NCI-H774 (cell line): ENCODE data around the gene ENTHD1.

Source experiments
- DNase-seq: peaks from one replicate; lab custom pipeline; 2025; lab: John Stamatoyannopoulos, UW

Gene ENTHD1, protein sequence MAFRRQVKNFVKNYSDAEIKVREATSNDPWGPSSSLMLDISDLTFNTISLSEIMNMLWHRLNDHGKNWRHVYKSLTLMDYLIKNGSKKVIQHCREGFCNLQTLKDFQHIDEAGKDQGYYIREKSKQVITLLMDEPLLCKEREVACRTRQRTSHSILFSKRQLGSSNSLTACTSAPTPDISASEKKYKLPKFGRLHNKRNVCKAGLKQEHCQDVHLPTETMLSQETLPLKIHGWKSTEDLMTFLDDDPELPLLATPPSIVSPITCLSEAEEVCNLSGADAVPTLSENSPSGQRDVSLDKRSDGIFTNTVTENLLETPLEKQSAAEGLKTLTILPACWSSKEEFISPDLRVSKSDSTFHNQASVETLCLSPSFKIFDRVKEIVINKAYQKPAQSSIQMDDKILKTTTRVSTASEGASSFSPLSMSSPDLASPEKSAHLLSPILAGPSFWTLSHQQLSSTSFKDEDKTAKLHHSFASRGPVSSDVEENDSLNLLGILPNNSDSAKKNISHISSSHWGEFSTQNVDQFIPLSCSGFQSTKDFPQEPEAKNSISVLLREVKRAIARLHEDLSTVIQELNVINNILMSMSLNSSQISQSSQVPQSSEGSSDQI

DNA sequence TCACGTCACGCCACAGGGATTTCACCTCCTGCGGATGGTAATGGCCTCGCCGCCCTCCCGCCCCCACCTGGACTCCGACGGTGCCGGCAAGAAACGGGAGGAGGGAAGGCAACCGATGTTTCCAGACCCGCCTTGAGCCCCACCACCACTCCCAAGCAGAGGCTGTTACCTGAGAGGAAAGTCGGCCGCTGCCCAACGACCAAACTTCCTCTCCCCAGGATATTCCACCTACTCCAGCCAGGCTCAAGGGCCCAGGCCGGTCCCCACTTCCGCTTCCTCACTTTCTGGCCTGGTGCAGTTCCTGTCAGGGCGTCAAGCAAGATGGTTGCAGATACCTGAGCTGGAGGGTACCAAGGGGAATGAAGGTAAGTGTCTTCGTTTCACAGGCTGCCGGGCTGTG, at the start of gene ENTHD1:
Gene ENTHD1, minus strand, starts transcription at position 235 of the 400 bp plus-strand sequence. CDS start 6,012 bp downstream, outside the sequence.
- no peak for DNase-seq

DNA sequence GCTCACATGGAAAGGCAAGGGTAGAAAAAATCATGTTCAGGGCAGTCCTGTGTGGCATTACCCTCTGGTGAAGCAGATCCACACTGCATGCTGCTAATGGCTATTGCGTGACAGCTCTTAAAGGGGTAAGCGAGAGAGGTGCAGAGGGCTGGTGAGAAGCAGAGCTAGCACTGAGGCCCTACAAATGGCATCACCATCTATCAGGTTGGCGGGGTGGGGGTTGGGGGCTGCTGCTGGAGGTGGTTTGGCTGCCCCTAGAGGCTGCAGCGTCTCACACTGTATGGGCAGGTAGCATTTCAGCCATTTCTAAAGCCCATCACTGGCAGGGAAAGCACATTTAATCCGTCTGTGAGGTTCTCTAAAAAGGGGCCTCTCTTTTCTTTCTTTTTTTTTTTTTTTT, 49.8 kb upstream of the ENTHD1 start:
- DNase-seq = no peak

- no peak for DNase-seq
Observed at GRCh38 chr22:39942439-39943230, 49.1 kb upstream of the ENTHD1 start.

DNA sequence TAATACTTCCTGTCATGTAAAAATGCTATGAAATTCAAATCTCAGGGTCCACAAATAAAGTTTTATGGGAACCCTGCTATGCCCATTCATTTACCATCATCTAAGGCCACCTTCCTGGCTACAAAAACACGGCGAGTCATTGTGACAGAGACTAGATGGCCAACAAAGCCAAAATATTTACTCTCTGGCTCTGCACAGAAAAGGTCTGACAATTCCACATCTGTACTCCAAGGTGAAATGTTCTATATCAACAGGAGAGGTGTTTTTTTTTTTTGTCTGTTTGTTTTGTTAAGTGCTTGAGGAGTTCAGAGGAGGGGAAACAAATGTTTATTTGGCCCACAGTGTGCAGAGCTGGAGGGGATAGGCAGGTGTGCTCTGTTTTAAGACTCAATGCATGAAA, 48.0 kb upstream of the ENTHD1 start:
- DNase-seq = peak; percentile 69

- no peak for DNase-seq
Observed at GRCh38 chr22:39940757-39941305, 47.3 kb upstream of the ENTHD1 start.

DNA sequence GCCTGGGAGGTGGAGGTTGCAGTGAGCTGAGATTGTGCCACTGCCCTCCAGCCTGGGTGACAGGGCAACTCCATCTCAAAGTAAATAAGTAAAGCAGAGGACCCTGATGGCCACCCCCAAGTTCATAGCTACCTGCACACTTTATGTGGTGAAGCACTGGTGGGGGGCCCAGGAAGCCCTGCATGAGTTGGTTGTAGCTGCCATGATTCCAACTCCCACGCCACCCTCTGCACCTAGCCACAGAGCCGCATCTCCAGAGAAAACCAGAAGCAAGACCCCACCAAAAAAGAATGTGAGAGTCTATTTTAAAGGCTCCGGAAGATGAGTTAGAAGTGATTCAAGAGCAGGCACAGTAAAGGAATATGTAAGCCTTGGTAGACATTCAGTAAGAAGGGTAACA, 46.3 kb upstream of the ENTHD1 start:
- no peak for DNase-seq

DNA sequence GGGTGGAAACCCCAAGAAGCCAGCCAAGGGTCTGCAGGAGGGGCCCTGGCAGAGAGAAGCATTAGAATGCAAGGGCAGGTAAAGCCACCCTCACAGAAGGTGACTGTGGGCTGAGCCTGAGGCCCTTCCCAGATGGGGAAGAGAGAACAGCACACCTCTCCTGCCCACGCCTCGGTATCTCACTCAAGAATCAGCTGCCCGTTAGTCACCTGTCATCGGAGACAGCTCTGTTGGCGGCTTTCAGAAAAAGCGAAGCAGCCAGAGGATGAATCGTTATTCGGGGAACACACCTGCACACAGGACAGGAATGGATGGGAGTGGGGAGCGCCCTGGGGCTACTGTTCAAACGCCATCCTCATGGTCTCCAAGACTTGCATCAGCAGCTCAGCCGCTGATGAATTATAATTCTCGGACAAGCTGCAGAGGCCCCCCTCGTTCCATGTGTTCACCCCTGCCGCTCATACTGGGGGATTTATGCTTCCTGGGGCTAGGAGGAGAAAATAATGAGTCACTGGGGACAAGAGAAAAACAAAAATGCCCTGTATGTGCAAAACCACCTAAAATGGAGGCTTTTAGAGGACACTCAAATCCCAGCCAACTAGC, 45.0 kb upstream of the ENTHD1 start:
- no peak for DNase-seq

GRCh38 chr22:39937906-39938305, 44.3 kb upstream of the ENTHD1 start:
- DNase-seq = no peak

GRCh38 chr22:39936523-39937145, 43.1 kb upstream of the ENTHD1 start:
- no peak for DNase-seq

GRCh38 chr22:39935612-39936011, 42.1 kb upstream of the ENTHD1 start:
- no peak for DNase-seq

GRCh38 chr22:39935116-39935515, 41.6 kb upstream of the ENTHD1 start:
- DNase-seq = no peak

GRCh38 chr22:39933741-39934140, 40.2 kb upstream of the ENTHD1 start:
- no peak for DNase-seq

- no peak for DNase-seq
Observed at GRCh38 chr22:39932918-39933649, 39.5 kb upstream of the ENTHD1 start.

- no peak for DNase-seq
Observed at GRCh38 chr22:39932166-39932565, 38.6 kb upstream of the ENTHD1 start.

- no peak for DNase-seq
Observed at GRCh38 chr22:39931251-39931650, 37.7 kb upstream of the ENTHD1 start.

- no peak for DNase-seq
Observed at GRCh38 chr22:39928536-39929520, 35.3 kb upstream of the ENTHD1 start.

DNA sequence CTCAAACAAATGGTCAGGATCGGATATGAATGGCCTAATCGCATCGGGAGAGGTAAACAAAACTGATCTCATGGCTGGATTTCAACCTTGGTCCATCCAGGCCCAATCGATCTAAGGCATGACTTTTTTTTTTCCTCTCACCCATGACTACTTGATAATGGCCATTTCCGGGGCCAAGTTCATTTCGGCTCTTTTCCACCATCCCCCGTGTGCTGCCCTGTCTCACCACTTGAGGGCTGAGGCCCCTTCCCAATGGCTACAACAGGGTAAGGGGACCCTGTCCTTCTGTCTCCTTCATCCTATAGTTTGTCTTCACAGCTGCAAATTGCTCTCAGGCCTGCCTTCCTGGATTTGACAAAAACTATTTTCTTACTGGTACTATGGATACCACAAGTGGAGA, 34.0 kb upstream of the ENTHD1 start:
- DNase-seq = no peak

DNA sequence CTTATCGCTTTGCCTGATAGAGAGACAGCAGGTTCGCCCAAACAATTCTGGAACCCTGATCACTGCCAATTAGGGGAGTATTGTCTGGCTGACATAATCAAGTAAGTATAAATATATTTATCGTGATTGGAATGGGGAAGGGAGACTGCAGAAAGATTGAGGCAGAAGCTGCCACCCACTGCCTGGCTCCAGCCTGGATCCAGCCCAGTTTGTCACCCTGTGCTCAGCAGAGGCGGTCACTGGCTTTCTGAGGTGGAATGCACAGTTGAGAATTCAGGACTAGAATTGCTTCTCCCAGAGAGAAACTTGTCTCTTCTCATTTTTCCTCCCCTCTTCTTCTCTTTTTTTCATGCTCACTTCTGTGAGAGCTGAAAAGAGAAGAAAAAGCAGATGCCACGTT, 33.2 kb upstream of the ENTHD1 start:
- no peak for DNase-seq

- DNase-seq = peak; percentile 35
Observed at GRCh38 chr22:39925909-39926679, 32.5 kb upstream of the ENTHD1 start.
